ENCODE measurements around the gene UGT1A8. TPM values are rescaled to one million over a fixed set of nuclear protein-coding genes. Genes with fewer than 3 reads are reported as not detected.

UGT1A8 gene
- total and polyA plus RNA-seq, 2 experiments from 2014 or later, result 0.45 TPM; not detected in 1

DNA sequence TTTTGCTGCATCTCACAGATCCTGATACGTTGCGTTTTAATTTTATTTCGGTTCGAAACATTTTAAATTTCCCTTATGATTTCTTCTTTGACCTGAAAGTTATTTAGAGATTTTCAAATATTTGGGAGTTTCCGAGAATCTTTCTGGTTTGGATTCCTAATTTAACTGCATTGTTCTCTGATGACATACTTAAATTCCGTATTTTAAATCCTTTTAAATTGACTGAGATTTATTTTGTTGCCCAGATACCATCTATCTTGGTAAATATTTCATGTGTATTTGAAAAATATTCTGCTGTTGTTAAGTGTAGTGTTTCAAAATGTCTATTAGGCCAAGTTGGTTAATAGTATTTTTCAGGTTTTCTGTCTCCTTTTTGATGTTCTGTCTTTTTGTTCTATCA is 198.4 kb downstream of the UGT1A8 start (continued):
- TF ChIP-seq, protein P1, sequence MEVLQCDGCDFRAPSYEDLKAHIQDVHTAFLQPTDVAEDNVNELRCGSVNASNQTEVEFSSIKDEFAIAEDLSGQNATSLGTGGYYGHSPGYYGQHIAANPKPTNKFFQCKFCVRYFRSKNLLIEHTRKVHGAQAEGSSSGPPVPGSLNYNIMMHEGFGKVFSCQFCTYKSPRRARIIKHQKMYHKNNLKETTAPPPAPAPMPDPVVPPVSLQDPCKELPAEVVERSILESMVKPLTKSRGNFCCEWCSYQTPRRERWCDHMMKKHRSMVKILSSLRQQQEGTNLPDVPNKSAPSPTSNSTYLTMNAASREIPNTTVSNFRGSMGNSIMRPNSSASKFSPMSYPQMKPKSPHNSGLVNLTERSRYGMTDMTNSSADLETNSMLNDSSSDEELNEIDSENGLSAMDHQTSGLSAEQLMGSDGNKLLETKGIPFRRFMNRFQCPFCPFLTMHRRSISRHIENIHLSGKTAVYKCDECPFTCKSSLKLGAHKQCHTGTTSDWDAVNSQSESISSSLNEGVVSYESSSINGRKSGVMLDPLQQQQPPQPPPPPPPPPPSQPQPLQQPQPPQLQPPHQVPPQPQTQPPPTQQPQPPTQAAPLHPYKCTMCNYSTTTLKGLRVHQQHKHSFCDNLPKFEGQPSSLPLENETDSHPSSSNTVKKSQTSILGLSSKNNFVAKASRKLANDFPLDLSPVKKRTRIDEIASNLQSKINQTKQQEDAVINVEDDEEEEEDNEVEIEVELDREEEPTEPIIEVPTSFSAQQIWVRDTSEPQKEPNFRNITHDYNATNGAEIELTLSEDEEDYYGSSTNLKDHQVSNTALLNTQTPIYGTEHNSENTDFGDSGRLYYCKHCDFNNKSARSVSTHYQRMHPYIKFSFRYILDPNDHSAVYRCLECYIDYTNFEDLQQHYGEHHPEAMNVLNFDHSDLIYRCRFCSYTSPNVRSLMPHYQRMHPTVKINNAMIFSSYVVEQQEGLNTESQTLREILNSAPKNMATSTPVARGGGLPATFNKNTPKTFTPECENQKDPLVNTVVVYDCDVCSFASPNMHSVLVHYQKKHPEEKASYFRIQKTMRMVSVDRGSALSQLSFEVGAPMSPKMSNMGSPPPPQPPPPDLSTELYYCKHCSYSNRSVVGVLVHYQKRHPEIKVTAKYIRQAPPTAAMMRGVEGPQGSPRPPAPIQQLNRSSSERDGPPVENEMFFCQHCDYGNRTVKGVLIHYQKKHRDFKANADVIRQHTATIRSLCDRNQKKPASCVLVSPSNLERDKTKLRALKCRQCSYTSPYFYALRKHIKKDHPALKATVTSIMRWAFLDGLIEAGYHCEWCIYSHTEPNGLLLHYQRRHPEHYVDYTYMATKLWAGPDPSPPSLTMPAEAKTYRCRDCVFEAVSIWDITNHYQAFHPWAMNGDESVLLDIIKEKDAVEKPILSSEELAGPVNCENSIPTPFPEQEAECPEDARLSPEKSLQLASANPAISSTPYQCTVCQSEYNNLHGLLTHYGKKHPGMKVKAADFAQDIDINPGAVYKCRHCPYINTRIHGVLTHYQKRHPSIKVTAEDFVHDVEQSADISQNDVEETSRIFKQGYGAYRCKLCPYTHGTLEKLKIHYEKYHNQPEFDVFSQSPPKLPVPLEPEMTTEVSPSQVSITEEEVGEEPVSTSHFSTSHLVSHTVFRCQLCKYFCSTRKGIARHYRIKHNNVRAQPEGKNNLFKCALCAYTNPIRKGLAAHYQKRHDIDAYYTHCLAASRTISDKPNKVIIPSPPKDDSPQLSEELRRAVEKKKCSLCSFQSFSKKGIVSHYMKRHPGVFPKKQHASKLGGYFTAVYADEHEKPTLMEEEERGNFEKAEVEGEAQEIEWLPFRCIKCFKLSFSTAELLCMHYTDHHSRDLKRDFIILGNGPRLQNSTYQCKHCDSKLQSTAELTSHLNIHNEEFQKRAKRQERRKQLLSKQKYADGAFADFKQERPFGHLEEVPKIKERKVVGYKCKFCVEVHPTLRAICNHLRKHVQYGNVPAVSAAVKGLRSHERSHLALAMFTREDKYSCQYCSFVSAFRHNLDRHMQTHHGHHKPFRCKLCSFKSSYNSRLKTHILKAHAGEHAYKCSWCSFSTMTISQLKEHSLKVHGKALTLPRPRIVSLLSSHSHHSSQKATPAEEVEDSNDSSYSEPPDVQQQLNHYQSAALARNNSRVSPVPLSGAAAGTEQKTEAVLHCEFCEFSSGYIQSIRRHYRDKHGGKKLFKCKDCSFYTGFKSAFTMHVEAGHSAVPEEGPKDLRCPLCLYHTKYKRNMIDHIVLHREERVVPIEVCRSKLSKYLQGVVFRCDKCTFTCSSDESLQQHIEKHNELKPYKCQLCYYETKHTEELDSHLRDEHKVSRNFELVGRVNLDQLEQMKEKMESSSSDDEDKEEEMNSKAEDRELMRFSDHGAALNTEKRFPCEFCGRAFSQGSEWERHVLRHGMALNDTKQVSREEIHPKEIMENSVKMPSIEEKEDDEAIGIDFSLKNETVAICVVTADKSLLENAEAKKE (CRISPR knock-in tag; IDR thresholded peaks at IDR 0.05), result no peak
- no peak for TF ChIP-seq EZH2 (IDR thresholded peaks at IDR 0.05; ENCODE audit: low read depth, unreplicated experiment)
- TF ChIP-seq CREB1 (CRISPR knock-in tag; IDR thresholded peaks at IDR 0.05; ENCODE audit: low read depth), result no peak
- TF ChIP-seq ZNF331 (CRISPR knock-in tag; IDR thresholded peaks at IDR 0.05; ENCODE audit: low read depth), result no peak

DNA sequence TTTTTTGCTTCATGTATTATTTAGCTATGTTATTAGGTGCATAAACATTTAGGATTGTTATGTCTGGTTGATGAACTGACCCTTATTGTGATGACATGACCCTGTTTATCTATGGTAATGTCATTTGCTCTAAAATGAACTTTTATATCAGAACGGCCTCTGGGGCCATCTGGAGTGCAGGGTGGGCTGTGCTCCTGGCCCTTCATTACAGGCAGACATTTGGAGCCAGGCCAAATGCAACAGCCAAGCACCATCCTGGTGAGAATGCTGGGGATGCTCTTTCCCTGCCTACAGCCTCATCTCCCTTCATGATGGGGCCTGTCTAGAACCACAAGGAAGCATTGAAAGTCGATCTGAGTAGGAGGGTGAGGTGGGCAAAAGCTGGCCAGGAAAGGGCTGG is 198.9 kb downstream of the UGT1A8 start:
- no peaks in the 10 kb centered on the region for H3K79me2 ChIP-seq (replicated peaks; ENCODE audit: insufficient read depth)
- Mint-ChIP-seq H3K4me3 (no peak overlapping the region), H3K27ac (no peak overlapping the region), H3K4me1 (no peaks in the 10 kb centered on the region; the same call in 2 of the 3 replicates), H3K36me3 (ENCODE audit: low read depth) (no peaks in the 10 kb centered on the region), H3K27me3 (ENCODE audit: insufficient read depth, low read depth, poor library complexity) (peaks cover 12% of the 10 kb centered on the region), H3K9me3 (no peaks in the 10 kb centered on the region)
- ATAC-seq (no peak), DNase-seq (ENCODE audit: low spot score) (no peak)
- H3K4me3 ChIP-seq, result no peak overlapping the region
- no peak overlapping the region for H3K27ac ChIP-seq (ENCODE audit: low read depth)
- H3K27me3 ChIP-seq (ENCODE audit: insufficient read depth), result no peaks in the 10 kb centered on the region
- H3K9me2 ChIP-seq (ENCODE audit: insufficient read depth), result peaks cover 6% of the 10 kb centered on the region
- H3K4me1 ChIP-seq (ENCODE audit: insufficient read depth), result no peaks in the 10 kb centered on the region
- no peaks in the 10 kb centered on the region for H3F3A ChIP-seq (replicated peaks; ENCODE audit: low read depth)
- no peak overlapping the region for H3K4me2 ChIP-seq
- H4K20me1 ChIP-seq (replicated peaks; ENCODE audit: insufficient read depth), result no peaks in the 10 kb centered on the region
- H2AFZ ChIP-seq, result no peak overlapping the region
- TF ChIP-seq NANOG (IDR thresholded peaks at IDR 0.05; ENCODE audit: borderline replicate concordance), result no peak
- TF ChIP-seq, protein P2, sequence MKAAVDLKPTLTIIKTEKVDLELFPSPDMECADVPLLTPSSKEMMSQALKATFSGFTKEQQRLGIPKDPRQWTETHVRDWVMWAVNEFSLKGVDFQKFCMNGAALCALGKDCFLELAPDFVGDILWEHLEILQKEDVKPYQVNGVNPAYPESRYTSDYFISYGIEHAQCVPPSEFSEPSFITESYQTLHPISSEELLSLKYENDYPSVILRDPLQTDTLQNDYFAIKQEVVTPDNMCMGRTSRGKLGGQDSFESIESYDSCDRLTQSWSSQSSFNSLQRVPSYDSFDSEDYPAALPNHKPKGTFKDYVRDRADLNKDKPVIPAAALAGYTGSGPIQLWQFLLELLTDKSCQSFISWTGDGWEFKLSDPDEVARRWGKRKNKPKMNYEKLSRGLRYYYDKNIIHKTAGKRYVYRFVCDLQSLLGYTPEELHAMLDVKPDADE (IDR thresholded peaks at IDR 0.05), result no peak
- no peaks in the 10 kb centered on the region for H3K36me3 ChIP-seq (ENCODE audit: insufficient read depth)
